Astrocyte of the cerebellum (primary cell): ENCODE measurements around the gene TBC1D9.
A peak's percentile ranks its signal among the peaks of the same experiment; 100 is the strongest.

ENCODE experiments used
- DNase-seq: peaks from one replicate; pipeline ENCODE4 v3.0.0-alpha.2; 2011; ENCODE audit warnings: low read depth
- H3K4me3 ChIP-seq: 2 replicates; pipeline ENCODE4 v1.5.1; 2011; ENCODE audit warnings: mild to moderate bottlenecking, low read depth, low read length, moderate library complexity
- in situ Hi-C: cut with HindIII; loops from 2 replicates; pipeline ENCODE4 v1.10.0; 2017; ENCODE audit warnings: low sequenced_read_pairs
- TF ChIP-seq, protein P1 (sequence below): IDR thresholded peaks from 2 replicates; pipeline ENCODE4 v1.5.1; 2012; ENCODE audit warnings: low read length, low read depth, moderate library complexity, mild to moderate bottlenecking; ENCODE audit errors: missing control alignments

TBC1D9 gene

DNA sequence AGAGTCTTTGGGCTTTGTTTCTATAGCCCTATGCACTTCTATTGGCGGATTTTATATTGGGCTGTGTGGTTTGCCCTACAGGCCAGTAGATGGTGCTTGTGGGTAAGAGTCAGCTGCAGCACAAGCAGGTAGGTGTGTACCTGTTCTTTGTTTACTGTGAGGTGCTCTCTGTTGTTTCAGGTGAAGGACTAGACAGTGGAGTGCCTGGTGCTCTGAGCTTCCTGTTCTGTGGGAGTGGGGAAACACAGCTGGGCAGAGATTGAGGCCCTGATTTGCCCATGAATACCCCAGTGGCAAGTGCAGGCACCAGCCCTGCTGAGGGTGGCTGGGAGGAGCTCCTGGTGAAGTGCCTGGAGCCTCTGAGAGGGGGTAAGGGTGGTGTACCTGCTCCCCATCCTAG is 161.1 kb downstream of the TBC1D9 start:
- TF ChIP-seq, protein P1, sequence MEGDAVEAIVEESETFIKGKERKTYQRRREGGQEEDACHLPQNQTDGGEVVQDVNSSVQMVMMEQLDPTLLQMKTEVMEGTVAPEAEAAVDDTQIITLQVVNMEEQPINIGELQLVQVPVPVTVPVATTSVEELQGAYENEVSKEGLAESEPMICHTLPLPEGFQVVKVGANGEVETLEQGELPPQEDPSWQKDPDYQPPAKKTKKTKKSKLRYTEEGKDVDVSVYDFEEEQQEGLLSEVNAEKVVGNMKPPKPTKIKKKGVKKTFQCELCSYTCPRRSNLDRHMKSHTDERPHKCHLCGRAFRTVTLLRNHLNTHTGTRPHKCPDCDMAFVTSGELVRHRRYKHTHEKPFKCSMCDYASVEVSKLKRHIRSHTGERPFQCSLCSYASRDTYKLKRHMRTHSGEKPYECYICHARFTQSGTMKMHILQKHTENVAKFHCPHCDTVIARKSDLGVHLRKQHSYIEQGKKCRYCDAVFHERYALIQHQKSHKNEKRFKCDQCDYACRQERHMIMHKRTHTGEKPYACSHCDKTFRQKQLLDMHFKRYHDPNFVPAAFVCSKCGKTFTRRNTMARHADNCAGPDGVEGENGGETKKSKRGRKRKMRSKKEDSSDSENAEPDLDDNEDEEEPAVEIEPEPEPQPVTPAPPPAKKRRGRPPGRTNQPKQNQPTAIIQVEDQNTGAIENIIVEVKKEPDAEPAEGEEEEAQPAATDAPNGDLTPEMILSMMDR, result peak; percentile 50
- in situ Hi-C loops, result no loop called here
- no peak for DNase-seq
- no peak overlapping the region for H3K4me3 ChIP-seq

DNA sequence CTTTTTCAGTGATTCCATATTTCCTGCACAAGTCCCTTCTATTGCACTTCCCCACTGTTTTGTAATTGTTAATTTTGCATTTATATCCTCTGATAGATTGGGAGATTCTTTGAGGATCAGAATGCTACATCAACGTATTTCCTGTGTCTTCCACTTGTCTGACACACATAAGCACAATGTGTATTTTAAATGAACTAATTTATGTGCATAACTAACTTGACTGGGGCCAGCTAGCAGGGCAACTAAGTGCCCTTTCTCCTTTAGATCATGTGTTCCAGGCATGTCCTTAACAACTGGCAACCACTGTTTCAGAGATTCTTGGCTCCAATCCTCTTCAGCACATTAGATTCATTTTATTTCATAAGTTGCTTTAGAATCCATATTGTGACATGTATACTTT is 171.7 kb downstream of the TBC1D9 start:
- no peak overlapping the region for H3K4me3 ChIP-seq
- TF ChIP-seq, protein P1, result no peak
- in situ Hi-C loops, result no loop called here
- DNase-seq, result no peak

DNA sequence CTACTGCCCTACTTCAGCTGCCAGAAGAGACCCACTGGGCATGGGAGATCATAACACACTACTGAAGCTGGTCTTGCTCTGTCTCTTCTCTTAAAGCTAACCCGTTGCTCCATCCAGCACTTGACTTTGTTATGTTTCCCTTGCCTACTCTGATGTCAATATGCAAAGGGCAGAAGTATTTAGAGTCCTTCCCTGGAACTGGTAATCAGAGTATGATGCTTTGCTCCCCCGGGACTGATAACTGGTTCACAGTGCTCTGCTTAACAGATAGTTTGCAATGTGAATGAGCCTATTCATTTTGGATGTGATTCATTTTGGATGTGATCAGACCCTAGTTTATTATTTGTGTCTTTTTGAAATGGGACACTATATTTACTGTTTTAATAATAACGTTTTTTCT is 175.1 kb downstream of the TBC1D9 start:
- no peak for DNase-seq
- TF ChIP-seq, protein P1, result no peak
- H3K4me3 ChIP-seq, result no peak overlapping the region
- in situ Hi-C loops, result no loop called here

DNA sequence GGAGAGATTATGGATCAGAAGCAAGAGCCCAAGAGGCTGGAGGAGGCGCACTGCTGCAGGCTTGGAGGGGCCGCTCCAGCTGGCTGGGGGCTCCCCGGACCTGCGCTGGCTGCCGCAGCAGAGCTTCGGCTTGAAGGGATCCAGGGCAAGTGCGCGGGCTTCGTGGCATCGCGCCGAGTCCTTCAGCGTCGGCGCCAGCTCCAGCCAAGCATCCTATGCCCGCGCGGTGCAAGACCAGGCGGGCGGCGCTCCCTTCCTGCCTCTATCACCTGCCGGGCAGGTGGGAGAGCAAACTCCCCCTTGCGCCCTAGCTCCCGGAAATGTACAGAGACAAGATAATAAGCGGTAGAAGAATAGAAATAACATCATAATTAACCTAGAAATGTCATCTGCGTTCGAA is 176.9 kb downstream of the TBC1D9 start:
- no peak for DNase-seq
- TF ChIP-seq, protein P1, result no peak

DNA sequence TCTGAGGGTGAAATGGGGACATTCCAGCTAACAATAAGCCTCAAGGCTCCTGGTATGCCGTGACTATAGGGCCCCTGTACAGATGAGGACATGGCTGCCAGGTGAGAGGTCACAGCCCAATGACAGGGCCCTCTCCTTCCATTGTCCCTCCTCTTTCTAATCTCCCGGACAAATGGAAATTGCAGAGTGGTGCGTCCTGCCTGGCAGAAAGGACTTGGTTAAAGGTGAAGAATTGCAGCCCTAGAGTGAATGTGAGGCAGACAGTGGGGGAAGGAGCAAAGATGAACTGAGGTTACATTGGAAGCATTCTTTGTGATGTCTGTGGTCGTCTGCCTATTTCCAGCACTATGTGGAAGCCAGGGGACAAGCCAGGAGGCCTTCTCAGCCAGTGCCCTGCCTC is 180.7 kb downstream of the TBC1D9 start:
- no peak for DNase-seq
- TF ChIP-seq, protein P1, result no peak
- in situ Hi-C loops, result no loop called here
- no peak overlapping the region for H3K4me3 ChIP-seq

More for the DNA sequence above, 176.9 kb downstream of the TBC1D9 start:
- in situ Hi-C loops, result no loop called here
- no peak overlapping the region for H3K4me3 ChIP-seq

DNA sequence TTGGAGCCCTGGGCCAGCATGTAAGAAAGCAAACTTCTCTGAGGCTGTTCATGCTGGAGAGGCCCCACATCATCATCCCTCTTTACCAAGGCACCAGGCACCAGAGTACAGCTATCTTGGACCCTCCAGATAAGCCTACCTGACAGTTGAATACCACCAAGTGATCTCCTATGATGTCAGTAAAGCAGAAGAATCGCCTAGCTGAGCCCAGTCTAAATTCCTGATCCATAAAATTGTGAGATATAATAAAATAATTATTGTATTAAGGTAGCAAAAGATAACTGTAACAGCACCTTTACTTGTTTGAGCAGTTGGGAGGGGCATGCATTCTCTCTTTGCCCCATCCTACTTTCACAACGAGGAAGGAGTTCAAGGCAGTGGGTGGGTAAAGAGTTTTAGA is 184.6 kb downstream of the TBC1D9 start:
- in situ Hi-C loops, result no loop called here
- no peak for DNase-seq
- no peak overlapping the region for H3K4me3 ChIP-seq
- TF ChIP-seq, protein P1, result no peak
